Head of caudate nucleus (tissue), 42 donors: ENCODE results near the gene BCAP31.
"Not testable (repeated sequence)": the region's sequence is repeated elsewhere in the genome, so short reads cannot be mapped to it uniquely, and the experiment has no call there.

Experiments
- DNase-seq, 42 donors: peaks; one replicate each; pipeline versions ENCODE4 v3.0.0 to v3.0.0-alpha.2; 2020 to 2021; ENCODE audit warnings: mixed read lengths in 7 of 42
- intact Hi-C: fragments of 100-400 bp; cut with DNase I; formaldehyde crosslinking; loops from one replicate; pipeline ENCODE4 v1.15.0; 2022

Gene BCAP31

DNA sequence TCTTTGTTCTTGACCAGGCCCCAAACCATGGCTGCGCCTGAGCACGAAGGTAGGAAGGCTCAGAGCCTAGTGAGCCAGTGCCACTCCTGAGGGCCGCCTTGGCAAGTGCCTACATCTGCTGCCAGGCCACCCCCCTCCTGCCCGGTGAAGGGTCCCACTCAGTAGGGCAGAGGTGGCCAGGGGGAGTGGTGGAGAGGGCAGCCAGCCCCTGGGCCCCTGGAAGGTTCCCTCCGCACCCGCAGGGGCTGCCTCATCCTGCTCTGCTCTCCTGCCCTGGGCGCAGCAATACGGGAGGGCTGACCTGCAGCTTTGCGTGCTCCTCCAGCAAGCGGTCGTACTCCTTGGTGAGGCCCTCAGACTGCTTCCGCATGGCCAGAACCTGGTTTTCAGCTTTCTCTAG, 22.5 kb downstream of the BCAP31 start:
- DNase-seq = no peak
- intact Hi-C loops = no loop called here

DNA sequence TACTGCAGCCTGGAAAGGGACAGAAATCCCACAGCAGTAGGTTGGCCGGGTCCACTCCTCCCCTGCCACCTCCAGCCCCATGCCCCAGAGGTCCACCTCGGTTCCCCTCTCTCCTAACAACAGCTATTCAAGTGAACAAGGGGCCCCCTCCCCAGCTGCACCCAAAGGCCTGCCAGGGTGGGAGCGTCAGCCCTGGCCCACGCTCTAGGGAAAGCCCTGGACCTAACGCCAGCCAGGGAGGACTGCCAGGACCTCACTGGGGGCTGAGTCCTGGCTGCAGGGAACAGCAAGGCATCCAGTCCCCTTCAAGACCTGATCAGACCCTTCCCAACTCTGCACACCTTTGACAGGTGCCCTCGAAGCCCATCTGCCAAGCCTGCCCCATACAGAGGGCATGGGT, 23.2 kb downstream of the BCAP31 start:
- intact Hi-C loops = no loop called here
- DNase-seq = no peak

DNA sequence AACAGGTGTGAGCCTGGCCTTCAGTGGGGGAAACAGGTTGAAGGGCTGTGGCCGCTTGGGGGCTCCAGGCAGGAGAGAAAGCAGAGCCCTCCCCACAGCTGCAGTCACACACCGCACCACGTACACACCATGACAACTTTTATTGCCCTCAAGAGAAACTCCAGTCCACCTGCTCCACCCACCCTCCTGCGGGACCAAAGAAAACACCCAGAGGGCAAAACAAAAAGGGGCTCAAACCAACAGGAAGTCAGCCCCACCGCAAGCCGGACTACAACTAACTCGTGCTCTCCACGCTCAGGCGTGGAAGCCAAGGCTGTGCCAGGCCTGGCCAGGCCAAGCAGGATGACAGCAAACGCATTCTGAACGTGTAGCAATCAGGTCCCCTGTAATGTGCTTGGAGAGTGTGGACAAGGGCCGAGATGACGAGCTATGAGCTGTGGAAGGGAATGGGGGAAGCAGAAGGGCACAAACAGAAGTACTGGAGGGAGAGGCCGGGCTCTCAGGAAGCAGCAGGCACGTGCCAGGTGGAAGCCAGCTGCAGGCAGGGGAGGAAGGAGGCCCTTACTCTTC, 23.7 kb downstream of the BCAP31 start:
- no peak for DNase-seq
- intact Hi-C loops = no loop called here

DNA sequence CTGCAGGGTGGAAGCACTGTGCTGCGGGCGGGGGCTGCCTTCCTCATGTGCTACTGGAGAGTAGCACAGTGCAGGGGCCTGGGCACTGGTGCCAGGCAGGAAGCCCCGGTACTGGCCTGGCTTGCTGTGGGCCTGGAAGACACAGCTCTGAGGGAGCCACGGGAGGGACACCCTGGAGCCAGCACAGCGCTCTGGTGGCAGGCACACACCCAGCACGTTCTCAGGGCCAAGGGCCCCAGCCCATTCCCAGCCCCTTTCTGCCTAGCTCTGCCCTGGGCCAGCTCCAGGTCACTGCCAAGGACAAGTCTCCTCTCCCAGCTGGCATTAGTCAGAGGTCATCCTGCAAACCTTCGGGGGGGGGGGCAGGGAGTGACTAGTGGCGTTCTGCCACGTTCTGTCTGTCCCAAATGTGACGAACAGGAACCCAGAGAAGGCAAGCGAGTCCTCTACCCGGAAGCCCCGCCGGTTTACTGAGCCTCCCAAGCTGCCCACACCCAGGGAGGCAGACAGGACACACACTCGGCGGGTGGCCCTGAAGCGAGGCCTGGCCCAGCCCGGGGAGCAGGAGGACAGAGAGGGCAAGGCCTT, 24.3 kb downstream of the BCAP31 start:
- DNase-seq = not testable (repeated sequence)

DNA sequence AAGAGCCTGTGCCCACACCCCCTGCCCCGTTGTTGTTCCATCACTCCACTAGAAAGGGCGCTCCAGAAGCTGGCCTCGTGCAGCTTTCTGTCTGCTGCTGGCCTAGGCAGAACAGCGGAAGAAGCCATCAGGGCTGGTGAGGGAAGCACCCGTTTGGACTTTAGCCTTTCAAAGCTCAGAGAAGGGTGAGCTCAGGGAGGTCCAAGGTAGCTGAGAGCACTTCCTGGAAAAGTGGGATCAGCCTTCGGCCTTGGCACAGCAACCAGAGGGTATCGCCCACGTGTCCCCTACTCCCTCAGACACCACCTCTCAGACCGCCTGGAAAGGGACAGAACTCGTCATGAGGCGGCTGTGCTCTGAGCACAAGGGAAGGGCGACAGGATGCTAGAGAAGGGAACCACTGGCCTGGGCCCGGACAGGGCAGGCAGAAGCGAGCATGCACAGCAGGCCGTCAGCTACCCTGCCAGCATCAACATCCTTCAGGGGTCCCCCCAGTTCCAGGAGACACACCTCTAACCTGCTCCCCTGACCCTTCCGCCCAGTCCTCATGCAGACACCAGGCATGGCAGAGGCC, 24.9 kb downstream of the BCAP31 start:
- intact Hi-C loops, DNase-seq: not testable (repeated sequence)

More for the DNA sequence above, 24.3 kb downstream of the BCAP31 start:
- intact Hi-C loops = not testable (repeated sequence)

DNA sequence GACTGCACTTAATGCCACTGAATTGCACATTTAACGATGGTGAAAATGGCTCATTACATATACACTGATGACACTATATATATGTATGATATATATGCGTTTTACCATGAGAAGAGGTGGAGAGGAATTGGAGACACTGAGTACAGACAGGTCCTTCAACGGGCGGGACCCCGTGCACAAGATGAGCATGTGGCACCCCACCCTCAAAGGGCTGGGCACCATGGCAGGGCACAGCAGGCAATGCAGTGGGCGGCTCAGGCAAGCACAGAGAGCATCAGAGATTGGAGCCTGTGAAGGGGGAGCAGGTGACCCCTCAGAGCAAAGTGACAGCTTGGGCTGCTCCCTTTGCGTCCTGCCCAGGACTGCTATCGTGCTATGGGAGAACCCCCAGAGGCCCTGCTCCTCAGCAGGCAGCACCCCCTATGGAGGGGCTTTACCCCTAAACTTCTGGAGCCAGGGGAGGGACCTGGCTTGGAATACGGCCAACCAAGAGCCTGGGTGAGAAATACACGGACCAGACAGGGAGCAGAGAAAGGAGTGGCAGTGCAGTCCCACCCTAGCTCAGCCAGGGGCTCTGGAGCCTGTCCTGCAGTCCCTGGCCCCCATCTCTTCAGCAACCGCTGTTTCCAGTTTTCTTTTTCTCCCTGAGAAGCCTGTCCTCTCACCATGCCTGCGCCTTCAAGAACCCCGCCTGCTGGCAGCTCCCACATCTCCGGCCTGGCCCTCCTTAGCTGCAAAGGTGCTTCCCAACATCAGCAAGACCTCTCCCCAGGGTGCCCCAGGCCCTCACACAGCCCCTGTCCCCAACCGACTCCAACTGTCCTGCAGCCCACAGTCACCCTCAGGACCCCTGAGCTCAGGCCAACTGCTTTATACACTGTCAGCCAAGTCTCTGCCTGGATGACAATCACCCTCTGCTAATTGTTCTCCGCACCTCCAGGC, 26.0 kb downstream of the BCAP31 start:
- intact Hi-C loops = no loop called here

DNA sequence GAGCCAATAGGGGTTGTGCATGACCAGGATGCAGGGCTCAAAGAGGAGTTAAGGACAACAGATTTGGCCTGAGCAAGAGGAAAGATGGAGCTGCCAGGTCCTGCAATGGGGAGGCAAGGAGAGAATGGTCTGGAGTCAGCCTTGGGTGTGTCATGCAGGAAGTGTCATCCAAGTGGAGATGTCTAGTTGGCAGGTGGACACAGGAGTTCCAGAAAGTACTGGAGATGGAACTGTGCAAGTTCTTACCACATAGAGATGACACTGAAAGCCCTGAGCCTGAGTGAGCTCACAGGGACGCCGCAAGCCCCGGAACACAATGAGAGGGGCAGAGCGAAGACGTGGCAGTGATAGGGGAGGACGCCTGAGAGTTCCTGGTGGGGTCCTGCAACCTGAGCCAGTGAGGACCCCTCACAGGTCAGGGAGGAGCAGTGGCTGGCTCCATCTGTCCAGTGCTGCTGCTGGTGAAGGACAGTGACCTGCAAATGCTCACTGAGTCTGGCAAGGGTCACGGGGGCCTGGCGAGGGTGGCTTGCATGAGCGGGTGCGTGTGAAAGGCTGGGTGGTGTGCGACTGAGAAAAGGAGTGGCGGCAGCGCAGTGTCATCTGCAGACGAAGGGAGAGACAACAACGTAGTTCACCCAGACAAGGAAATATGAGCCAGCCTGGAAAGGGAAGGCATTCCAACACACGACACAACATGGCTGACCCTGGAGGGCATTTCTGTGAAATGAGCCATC, 27.0 kb downstream of the BCAP31 start:
- DNase-seq, intact Hi-C loops: not testable (repeated sequence)

More for the DNA sequence above, 26.0 kb downstream of the BCAP31 start:
- DNase-seq = no peak

DNA sequence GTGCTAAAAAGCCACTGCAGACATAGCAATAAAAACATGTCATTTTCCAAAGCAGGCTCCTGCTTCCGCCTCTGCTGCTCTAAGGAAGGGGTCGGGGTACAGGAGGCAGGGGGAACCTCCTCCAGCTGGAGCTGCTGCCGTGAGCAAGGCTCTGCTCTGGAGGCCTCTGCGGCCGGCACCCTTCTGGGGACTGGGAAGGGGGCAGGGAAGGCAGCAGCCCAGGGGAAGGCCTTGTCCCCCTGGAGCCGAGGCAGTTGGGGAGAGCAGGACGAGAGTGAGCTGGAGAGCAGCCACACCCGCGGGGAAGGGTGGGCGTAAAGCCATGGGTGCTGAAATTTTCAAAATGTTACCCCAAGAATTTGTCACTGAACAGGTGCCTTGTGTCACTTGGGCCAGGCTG, 27.6 kb downstream of the BCAP31 start:
- DNase-seq, intact Hi-C loops: not testable (repeated sequence)

DNA sequence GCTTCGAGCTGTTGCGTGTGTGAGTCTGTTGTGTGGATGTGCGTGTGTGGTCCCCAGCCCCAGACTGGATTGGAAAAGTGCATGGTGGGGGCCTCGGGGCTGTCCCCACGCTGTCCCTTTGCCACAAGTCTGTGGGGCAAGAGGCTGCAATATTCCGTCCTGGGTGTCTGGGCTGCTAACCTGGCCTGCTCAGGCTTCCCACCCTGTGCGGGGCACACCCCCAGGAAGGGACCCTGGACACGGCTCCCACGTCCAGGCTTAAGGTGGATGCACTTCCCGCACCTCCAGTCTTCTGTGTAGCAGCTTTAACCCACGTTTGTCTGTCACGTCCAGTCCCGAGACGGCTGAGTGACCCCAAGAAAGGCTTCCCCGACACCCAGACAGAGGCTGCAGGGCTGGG, 28.1 kb downstream of the BCAP31 start:
- DNase-seq = no peak

DNA sequence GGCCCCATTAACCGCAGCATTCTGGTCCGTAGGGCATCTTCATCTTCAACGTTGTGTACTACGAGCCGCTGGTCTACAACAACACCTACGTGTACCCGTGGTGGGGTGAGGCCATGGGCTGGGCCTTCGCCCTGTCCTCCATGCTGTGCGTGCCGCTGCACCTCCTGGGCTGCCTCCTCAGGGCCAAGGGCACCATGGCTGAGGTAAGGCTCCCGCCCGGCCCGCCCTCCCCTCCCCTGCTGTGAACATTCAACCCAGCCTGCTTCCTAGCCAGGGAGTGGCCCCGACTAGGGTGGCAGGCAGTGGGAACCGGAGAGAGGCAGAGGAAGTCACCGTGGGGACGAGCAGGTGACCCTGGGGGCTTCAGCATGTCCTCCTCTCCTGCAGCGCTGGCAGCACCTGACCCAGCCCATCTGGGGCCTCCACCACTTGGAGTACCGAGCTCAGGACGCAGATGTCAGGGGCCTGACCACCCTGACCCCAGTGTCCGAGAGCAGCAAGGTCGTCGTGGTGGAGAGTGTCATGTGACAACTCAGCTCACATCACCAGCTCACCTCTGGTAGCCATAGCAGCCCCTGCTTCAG, 29.4 kb downstream of the BCAP31 start:
- intact Hi-C loops = no loop called here
- DNase-seq = no peak

More for the DNA sequence above, 28.1 kb downstream of the BCAP31 start:
- intact Hi-C loops = no loop called here

DNA sequence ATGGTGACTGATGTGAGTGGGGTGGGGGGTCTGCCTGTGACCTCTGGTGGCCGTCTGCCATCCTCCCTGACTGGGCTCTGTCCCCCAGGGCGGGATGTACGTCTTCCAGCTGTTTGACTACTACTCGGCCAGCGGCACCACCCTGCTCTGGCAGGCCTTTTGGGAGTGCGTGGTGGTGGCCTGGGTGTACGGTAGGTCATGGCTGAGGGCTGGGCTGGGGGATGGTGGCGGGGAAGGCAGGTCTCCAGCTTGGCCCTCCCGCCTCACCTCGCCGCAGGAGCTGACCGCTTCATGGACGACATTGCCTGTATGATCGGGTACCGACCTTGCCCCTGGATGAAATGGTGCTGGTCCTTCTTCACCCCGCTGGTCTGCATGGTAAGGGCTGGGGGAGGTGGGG, 29.9 kb downstream of the BCAP31 start:
- intact Hi-C loops, DNase-seq: not testable (repeated sequence)

DNA sequence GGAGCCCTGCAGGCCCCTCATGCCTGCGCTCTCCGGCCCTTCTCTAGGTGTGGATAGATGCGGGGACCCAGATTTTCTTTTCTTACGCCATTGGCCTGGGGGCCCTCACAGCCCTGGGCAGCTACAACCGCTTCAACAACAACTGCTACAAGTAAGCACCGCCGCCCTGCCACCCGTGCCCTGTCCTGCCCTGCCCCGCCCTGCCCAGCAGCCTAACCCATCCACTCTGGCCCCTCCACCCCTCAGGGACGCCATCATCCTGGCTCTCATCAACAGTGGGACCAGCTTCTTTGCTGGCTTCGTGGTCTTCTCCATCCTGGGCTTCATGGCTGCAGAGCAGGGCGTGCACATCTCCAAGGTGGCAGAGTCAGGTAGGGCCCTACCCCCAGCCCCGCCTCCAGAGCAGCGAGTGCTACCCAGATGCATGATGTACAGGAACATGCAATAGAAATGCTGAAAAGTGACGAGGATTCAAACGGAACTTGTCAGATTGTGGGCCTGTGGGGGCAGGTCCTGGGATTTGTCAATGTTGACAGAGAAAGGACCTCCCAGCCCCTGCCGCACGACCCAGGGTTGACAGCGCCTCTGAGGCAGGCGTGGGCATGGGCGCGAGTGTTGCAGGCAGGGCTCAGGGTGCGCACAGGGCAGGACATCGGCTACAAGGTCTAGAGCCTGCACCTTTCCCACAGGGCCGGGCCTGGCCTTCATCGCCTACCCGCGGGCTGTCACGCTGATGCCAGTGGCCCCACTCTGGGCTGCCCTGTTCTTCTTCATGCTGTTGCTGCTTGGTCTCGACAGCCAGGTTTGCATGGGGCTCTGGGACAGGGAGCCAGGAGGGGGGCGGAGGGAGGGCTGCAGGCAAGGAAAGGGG, 30.7 kb downstream of the BCAP31 start:
- DNase-seq = peak in 18 of 42 donors; percentile 30 to 74 (median 49)
- intact Hi-C loops = no loop called here

DNA sequence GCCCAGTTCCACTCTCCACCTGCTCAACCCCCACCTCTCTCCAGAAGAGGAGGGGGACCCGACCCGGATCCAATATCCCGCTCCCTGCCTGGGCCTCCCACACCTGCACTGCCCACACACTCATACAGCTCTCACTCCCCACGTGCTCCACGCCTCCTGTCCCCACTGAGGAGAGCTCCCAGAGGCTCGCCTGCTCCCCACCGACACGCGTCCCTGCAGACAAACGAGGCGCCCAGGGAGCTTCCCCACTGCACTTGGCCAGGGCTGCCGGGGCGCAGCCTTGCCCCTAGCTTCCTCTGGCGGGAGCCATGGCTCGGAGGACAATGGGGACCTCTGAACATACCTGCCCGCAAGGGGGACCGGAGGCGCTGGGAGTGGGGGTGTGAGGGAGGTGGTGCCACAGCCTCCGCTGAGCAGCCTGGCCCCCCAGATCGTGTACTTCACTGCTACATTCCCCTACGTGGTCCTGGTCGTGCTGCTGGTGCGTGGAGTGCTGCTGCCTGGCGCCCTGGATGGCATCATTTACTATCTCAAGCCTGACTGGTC, 31.5 kb downstream of the BCAP31 start:
- peak in 3 of 42 donors; percentile 3 to 27 (median 26) for DNase-seq
- intact Hi-C loops = no loop called here

DNA sequence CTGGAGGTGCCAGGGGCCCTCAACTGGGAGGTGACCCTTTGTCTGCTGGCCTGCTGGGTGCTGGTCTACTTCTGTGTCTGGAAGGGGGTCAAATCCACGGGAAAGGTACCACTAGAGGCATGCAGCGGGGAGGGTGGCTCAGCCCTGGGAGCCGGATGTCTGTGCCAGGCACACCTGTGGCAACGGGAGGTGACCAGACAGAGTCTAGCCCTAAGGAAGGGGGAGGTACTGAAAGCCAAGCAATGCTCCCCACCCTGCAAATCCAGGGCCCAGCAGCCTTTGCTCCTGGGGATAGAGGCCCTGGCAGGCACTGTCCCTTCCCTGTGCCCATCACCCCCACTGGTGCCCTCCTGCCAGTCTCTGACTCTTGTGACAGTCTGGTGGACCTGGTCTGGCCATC, 32.2 kb downstream of the BCAP31 start:
- intact Hi-C loops = no loop called here

DNA sequence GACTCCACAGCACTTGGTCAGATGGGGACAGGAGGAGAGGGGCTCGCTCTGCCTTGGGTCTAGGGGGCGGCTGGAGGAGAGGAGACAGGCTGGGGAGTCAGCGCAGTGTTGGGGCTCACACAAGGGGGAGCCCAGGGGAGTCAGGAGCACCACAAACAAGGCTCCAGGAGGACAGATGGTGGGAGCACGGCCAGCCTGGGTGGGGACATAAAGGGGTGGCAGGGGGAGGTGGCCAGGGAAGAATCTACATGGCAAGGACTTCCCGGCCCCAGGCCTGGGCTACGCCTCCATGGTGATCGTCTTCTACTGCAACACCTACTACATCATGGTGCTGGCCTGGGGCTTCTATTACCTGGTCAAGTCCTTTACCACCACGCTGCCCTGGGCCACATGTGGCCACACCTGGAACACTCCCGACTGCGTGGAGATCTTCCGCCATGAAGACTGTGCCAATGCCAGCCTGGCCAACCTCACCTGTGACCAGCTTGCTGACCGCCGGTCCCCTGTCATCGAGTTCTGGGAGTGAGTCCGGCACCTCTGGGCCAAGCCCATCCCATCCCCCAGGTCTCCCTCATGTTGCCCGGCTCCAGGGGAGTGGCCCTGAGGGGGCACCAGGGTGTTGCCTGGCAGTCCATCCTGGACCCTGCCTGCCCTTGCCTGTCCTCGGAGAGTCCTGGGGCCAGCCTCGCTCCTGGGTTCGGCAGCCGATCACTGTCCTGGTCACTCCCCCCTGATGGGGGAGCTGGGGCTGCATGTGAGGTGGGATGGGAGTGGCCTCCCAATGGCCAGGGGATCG, 33.0 kb downstream of the BCAP31 start:
- peak in 1 of 42 donors; percentile 1 for DNase-seq
- intact Hi-C loops = not testable (repeated sequence)

More for the DNA sequence above, 32.2 kb downstream of the BCAP31 start:
- DNase-seq = no peak

DNA sequence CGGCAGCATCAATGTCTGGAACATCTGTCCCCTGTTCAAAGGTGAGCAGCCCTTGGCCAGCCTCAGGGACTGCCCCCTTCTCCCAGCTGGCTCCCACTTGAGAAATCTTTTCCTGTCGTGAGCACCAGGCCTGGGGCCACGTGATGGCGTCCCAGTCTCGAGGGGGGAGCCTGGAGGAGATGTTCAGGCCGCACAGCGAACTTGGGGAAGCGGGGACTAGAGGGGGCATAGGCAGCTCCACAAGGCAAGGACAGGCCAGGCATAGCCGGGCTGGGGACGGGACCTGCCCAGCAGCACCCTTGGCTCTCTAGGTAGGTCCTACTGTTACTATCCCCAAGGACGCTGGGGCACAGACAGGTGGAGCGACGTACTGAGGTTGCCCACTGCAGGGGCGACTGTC, 33.7 kb downstream of the BCAP31 start:
- peak in 1 of 42 donors; percentile 2 for DNase-seq
- intact Hi-C loops = no loop called here
